Erythroblast (primary cell): ENCODE measurements around the gene ZNF485.
A peak's percentile ranks its signal among the peaks of the same experiment; 100 is the strongest.
"Not testable (repeated sequence)": the region's sequence is repeated elsewhere in the genome, so short reads cannot be mapped to it uniquely, and the experiment has no call there.

Experiments used
- DNase-seq, 2 experiments: peaks; one replicate each; lab custom pipeline; 2025; lab: John Stamatoyannopoulos, UW
- GATA1 ChIP-seq: IDR thresholded peaks from 2 replicates; pipeline ENCODE4 v1.6.1; 2011; ENCODE audit warnings: low read depth, mild to moderate bottlenecking, control low read depth, low read length, moderate library complexity
- POLR2A ChIP-seq: IDR thresholded peaks from 2 replicates; pipeline ENCODE4 v1.6.1; 2011; ENCODE audit warnings: mild to moderate bottlenecking, low read length

ZNF485 gene

GRCh38 chr10:43627942-43628341 lies 21.7 kb downstream of the ZNF485 start:
- DNase-seq = no peak
- TF ChIP-seq GATA1 (no peak), POLR2A (no peak)

DNA sequence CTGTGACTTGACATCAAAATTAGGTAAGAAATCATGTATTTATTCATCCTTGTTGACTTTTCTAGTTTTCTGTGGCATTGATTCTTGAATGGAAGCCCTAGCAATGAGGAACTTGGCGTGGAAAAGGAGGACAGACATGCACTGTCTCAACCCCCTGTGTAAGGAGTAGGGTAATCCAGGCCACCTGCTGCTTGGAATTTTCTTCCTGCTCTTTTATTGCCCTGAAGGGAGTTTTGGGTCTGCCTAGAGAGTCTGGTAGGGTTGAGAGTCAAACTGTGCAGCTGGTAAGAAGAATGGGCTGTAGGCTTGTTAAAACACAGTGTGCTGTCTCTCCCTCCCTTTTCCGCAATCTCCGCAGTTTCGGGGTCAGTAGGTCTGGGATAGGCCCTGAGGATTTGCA lies 22.7 kb downstream of the ZNF485 start:
- TF ChIP-seq POLR2A (no peak), GATA1 (no peak)
- DNase-seq = no peak

GRCh38 chr10:43635816-43636215 lies 29.6 kb downstream of the ZNF485 start:
- not testable (repeated sequence) for DNase-seq

- TF ChIP-seq POLR2A (no peak), GATA1 (no peak)
- DNase-seq = no peak
Observed at GRCh38 chr10:43640603-43641002, 34.4 kb downstream of the ZNF485 start.

DNA sequence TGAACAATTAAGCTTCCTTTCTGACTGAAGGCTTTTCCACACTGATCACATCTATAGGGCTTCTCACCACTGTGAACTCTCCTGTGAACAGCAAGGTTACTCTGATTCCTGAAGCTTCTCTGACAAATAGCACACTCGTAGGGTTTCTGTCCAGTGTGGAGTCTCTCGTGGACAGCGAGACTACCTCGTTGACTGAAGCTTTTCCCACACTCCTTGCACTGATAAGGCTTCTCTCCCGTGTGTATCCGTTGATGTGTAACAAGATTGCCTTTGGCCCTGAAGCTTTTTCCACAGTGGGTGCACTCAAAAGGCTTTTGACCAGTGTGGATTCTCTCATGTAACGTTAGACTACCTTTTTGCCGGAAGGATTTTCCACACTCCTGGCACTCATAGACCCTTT lies 38.0 kb downstream of the ZNF485 start:
- DNase-seq = peak in 1 of 2 experiments; percentile 20

DNA sequence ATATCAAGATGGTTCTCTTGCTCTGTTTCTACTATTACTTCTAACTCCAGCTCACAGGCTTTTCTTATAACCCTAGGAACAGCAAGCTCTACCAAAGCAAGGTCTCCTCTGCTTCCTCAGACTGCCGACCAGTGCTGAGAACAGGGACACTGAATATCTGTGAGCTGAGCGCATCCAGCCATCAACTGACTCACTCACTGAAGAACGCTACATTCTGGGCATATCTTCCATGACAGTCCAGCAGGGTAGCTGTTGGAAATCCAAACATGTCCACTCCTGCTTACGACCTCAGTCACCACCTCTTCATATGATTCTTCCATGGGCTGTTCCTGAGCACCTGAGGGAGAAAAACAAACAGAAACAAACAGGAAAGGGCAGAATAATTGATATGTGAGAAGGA lies 39.6 kb downstream of the ZNF485 start:
- no peak for DNase-seq
- TF ChIP-seq POLR2A (no peak), GATA1 (no peak)

More for the DNA sequence above, 38.0 kb downstream of the ZNF485 start:
- TF ChIP-seq POLR2A = no peak
- TF ChIP-seq GATA1 = no peak

GRCh38 chr10:43647576-43647975 lies 41.3 kb downstream of the ZNF485 start:
- TF ChIP-seq GATA1 (no peak), POLR2A (no peak)
- DNase-seq = no peak

DNA sequence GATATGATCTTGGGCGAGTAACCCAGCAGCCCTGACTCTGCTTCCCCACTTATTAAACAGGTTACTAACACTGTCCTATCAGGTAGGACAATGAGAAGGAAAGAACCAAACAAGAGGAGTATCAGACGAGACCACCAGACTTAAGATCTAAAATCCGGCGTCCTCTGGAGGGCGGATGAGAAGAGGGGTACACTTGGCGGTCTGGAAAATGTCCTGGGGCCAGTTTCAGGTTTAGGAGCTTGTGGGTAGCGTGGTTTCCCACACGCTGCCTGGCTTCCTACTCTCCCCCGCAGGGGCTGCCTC lies 41.8 kb downstream of the ZNF485 start:
- DNase-seq = no peak
- no peak for TF ChIP-seq POLR2A
- no peak for TF ChIP-seq GATA1

GRCh38 chr10:43648398-43649184 lies 42.4 kb downstream of the ZNF485 start, which contains the start of gene ZNF32:
Gene ZNF32, minus strand, starts transcription at chr10:43648881. Its CDS starts 2,748 bp downstream, at chr10:43646133.
- TF ChIP-seq POLR2A (no peak), GATA1 (no peak)
- DNase-seq = peak; percentile 81 to 86

- TF ChIP-seq POLR2A (no peak), GATA1 (no peak)
Observed at GRCh38 chr10:43649185-43649523, 42.9 kb downstream of the ZNF485 start.

DNA sequence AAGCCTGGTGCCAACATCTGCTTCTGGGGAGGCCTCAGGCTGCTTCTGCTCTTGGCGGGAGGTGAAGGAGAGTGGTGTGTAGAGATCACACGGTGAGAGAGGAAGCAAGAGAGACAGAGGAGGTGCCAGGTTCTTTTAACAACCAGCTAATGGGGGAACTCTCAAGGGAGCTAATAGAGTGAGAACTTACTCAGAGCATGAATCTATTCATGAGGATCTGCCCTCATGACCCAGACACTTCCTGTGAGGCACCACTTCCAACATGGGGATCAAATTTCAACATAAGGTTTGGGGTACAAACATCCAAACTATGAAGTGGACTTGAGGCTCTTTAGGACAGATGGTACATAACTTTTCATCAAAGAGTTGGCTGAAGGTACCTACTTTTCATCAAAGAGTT lies 47.5 kb downstream of the ZNF485 start:
- TF ChIP-seq GATA1 = no peak
- no peak for TF ChIP-seq POLR2A
- no peak for DNase-seq

More at GRCh38 chr10:43649185-43649523, 42.9 kb downstream of the ZNF485 start:
- no peak for DNase-seq

GRCh38 chr10:43655311-43655710 lies 49.1 kb downstream of the ZNF485 start:
- TF ChIP-seq POLR2A = no peak
- TF ChIP-seq GATA1 = no peak
- no peak for DNase-seq

DNA sequence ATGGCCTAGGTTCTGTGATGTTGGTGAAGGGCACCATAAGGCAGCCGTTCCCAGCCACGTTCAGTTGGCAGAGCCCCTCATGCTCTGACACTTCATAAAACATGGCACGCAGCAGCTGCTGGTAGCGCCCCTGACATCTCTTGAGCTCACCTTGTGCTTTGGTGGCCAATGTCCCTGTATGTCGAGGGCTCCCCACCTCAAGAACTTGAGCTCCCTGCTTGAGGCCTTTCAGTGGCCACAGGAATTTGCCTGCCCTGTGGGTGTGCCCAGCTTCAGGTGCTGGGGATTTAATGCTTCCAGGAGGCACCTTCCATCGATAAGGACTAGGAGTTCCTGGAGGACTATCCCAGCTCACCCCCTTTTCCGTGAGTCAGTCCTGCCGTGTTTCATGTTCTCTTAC lies 52.0 kb downstream of the ZNF485 start:
- no peak for TF ChIP-seq POLR2A
- TF ChIP-seq GATA1 = no peak
- DNase-seq = no peak

DNA sequence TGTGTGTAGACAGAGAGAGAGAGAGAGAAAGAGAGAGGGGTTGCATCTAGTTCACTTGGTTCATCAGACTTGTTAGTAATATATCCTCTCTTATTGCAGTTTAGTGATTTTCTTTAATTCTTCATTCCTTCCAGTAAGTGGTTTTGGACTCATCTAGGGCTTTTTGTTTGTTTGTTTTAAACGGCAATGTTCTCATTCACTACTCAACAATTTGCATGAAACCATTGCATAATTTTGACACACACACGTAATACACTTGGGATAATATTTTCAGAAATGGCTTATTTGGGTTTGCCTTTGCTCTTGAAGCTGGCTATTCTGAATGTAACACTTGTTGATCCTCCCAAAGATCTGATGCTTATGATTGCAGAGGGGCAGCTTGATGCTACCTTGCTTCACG lies 58.8 kb downstream of the ZNF485 start:
- no peak for DNase-seq
- TF ChIP-seq GATA1 (no peak), POLR2A (no peak)

GRCh38 chr10:43666552-43666951 lies 60.3 kb downstream of the ZNF485 start:
- TF ChIP-seq POLR2A = no peak
- TF ChIP-seq GATA1 = no peak
- DNase-seq = no peak
